Stimulated activated CD8-positive, alpha-beta memory T cell treated with anti-CD3 and anti-CD28 coated beads, Interleukin-12 subunit alpha, Interleukin-12 subunit beta, amount 100 ng/mL, for 24 hours (primary cell): Measurements from ENCODE around the gene AKR7A2.
"Not testable (repeated sequence)": the region's sequence is repeated elsewhere in the genome, so short reads cannot be mapped to it uniquely, and the experiment has no call there.

Experiments
- DNase-seq: peaks from one replicate; pipeline ENCODE4 v3.0.0-alpha.2; 2020; ENCODE audit errors: extremely low read depth

Gene AKR7A2

DNA sequence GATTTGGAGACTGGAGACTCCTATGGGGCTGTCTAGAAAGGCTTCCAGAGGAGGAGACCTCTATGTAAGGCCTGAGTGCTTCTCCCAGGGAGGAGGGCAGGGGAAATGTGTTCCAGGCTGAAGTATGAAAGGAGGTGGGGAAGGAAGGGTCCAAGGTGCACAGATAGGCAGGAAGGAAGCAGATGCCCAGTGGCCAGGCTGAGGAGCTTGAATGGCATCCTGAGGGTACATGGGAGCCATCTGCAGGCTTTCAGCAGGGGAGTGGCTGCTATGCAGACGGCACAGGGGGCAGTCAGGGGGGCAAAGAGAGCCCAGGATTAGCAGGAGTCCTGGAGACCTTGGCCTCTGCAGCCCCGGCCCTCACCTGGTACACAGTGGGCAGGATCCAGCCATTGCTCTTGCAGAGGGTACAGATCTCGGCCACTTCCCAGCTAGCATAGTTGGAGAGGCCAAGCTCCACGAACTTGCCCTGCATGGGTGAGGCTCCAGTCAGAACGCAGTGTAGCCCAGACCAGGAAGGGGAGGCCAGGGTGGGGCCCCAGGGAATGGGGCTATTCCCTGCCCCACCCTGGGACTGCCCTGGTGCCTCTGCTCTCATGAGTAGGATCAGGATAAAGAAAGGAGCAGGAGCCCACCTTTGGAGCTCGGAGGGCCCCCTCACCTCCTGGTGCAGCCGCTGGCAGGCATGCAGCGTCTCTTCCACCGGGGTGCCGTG is 4.0 kb downstream of the AKR7A2 start:
- DNase-seq: no peak

GRCh38 chr1:19306941-19307340 is 5.0 kb downstream of the AKR7A2 start:
- no peak for DNase-seq

DNA sequence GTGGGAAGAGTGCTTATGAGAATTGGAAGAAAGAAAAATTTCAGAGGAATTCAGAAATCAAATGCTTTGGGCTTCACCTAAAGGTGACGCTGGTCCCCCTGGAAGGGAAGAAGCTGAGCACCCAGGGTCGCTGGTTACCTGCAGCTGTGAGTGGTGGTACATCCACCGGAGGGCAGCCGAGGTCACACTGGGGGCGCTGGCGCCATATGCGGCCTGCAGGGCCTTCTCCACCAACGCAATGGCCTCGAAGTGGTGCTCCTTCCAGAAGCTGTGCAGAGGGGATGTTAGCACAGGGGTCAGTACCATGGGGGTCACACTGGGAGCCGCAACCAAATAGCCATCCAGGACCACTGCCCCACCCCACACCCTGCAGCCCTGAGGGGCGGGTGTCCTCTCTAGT is 6.1 kb downstream of the AKR7A2 start:
- no peak for DNase-seq

GRCh38 chr1:19304081-19304480 is 7.9 kb downstream of the AKR7A2 start:
- DNase-seq: not testable (repeated sequence)

DNA sequence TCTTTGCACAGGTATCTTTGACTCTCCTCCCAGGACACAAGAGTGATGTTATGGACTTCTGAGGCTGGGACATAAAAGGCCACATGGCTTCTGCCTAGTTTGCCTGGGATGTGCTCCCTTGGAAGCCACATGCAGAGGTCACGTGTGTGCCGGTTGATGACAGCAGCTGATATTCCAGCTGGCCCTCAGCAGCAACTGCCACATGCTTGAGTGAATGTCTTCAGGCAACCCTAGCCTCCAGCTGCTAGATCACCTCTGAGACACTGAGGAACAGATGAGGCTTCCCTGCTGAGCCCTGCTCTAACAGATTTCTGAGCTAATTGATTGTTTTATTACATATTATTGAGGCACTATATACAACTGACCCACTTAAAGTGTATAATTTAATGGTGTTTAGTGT is 11.7 kb downstream of the AKR7A2 start:
- no peak for DNase-seq

- no peak for DNase-seq
Measured at GRCh38 chr1:19294638-19295037, 17.3 kb downstream of the AKR7A2 start.

- DNase-seq: no peak
Measured at GRCh38 chr1:19289244-19289643, 22.7 kb downstream of the AKR7A2 start.

DNA sequence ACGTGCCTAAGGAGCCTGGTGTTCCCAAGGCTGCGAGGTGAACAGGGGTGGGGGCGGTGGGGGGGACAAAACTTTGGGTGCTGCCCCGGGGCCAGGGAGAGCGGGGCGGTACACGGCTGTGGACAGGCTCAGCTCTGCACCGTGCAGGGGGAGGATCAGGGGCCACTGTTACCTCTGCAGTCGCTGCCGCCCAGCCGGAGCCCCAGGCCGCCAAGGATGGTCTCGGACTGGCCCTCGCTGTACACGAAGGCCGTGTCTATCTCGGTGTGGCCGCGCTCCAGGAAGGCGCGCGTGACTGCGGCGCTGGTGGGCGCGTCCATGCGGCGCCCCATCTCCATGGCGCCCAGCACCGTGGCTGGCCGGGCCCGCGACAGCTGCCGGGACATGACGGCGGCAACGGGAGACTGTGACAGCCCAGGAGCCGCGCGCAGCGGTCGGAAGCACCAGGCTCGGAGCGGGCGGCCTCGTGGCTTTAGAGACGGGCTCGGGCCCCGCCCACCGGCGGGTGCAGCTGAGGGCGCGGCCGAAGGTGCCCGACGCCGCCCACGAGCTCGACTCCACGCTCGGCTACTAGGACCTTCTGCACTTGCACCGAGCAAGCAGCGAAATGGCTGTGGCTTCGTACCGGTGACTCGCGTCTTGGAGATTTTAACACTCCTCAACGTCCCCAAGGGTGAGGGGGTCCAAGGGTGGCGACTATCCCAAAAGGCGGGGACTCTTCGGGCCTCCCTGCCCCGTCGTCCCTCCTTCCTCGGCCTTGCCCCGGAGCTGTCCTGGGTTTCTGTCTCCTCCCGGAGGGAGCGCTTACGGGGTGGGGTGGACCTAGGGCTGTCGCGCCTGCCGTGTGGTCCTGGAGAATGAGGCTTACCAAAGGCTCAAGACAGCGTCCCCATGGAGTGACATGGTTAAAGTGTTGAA is 23.4 kb downstream of the AKR7A2 start, which contains the start of gene AKR7A3:
AKR7A3 (minus strand) TSS at position 447 of the 918 bp plus-strand sequence; CDS start at position 386, 61 bp downstream.
- peak; percentile 31 for DNase-seq

DNA sequence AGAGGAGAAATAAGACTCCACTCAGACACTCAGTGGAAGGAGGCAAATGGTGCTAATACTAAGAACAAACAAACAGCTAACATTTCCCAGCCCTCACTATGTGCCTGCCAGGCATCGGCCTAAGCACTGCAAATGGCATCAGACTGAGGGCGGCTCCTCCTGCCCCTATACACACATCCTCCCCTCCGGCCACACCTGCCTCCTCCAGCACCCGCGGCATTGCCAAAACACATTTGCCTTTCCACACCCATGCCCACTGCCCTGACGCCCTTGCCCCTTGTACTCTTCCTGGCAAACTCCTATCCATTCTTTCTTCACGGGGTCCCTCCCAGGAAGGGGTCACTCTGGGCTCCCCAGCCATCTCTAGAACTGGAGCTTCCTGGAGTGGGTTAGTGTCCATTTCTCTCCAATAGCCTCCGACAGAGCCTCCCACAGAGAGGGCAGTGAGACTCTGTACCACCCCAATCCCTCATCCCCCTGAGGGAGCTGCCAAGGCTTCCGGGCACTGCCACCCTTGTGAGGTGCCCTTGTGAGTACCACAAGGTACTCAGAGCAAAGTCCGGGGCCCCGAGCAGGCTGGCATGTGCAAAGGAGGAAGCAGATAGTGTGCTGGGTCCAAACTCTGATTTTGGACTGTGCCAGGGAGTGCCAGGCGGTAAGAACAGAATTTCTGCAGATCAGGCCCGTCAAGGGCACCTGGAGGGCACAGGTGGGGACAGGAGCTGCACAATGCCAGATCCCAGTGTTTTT is 24.3 kb downstream of the AKR7A2 start:
- no peak for DNase-seq

- DNase-seq: not testable (repeated sequence)
Measured at GRCh38 chr1:19285807-19286206, 26.1 kb downstream of the AKR7A2 start.

DNA sequence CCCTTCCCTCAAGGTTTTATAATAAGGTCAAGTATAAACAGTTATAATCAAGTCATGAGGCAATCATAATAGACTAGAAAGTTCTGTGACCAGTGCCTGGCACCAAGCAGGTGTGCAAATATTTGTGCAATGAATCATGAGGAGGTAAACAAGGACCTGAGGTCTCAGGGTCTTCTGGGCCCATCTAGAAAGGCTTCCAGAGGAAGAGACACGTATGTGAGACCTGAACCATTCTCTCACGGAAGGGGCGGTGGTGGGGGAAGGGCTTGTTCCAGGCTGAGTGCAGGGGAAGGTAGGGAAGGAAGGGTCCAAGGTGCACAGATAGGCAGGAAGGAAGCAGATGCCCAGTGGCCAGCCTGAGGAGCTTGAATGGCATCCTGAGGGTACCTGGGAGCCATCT is 26.6 kb downstream of the AKR7A2 start:
- not testable (repeated sequence) for DNase-seq

GRCh38 chr1:19284881-19285280 is 27.1 kb downstream of the AKR7A2 start:
- no peak for DNase-seq

DNA sequence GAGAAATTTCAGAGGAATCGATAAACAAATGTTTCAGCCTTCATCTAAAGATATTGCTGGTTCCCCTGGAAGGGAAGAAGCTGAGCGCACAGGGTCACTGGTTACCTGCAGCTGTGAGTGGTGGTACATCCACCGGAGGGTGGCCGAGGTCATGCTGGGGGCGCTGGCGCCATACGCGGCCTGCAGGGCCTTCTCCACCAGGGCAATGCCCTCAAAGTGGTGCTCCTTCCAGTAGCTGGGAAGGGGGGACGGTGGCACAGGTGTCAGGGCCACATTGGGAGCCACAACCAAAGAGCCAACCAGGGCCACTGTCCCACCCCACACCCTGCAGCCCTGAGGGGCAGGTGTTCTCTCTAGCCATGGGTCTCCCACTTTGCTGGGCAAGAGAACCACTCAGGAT is 28.1 kb downstream of the AKR7A2 start:
- DNase-seq: no peak

- no peak for DNase-seq
Measured at GRCh38 chr1:19274636-19275035, 37.3 kb downstream of the AKR7A2 start.

- not testable (repeated sequence) for DNase-seq
Measured at GRCh38 chr1:19273844-19274531, 38.0 kb downstream of the AKR7A2 start.

DNA sequence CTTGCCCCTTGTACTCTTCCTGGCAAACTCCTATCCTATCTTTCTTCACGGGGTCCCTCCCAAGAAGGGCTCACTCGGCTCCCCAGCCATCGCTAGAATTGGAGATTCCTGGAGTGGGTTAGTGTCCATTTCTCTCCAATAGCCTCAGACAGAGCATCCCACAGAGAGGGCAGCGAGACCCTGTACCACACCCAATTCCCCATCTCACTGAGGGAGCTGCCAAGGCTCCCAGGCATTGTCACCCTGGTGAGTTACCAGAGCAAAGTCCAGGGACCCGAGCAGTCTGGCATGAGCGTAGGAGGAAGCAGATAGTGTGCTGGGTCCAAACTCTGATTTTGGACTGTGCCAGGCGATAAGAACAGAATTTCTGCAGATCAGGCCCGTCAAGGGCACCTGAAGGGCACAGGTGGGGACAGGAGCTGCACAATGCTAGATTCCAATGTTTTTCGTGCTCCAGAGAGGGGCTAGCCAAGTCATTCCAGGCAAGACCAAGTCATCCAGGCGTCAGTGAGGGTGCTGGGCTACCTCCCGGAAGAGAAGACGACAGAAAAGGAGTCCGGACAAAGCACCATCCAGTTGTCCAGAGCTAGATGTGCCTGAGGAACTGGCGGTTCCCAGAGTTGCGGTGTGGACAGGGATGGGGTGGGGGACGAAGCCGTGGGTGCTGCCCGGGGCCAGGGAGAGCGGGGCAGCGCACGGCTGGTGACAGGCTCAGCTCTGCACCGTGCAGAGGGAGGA is 38.7 kb downstream of the AKR7A2 start:
- no peak for DNase-seq

DNA sequence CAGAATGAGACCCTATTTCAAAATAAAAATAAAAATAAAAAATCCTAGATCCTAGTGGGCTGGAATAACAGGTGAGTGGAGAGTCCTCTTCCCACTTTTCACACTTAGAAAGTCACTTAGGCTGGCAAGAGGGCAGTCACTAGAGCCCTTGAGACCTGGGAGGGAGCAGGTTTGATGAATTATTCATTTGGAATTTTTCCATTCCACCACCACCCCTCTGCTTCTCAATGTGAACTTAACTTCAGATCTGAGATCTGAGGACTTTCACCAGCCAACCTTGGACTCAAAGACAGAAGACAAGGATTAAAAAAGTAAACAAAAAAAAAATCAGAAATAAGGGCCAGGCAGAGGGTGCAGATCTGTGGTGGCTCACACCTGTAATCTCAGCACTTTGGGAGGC is 39.9 kb downstream of the AKR7A2 start:
- DNase-seq: no peak

DNA sequence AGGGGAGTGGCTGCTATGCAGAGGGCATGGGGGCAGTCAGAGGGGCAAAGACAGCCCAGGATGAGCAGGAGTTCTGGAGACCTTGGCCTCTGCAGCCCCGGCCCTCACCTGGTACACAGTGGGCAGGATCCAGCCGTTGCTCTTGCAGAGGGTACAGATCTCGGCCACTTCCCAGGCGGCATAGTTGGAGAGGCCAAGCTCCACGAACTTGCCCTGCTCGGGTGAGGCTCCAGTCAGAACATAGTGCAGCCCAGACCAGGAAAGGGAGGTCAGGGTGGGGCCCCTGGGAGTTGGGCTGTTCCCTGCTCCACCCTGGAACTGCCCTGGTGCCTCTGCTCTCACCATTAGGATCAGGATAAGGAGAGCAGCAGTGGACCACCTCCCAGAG is 41.6 kb downstream of the AKR7A2 start:
- DNase-seq: not testable (repeated sequence)

DNA sequence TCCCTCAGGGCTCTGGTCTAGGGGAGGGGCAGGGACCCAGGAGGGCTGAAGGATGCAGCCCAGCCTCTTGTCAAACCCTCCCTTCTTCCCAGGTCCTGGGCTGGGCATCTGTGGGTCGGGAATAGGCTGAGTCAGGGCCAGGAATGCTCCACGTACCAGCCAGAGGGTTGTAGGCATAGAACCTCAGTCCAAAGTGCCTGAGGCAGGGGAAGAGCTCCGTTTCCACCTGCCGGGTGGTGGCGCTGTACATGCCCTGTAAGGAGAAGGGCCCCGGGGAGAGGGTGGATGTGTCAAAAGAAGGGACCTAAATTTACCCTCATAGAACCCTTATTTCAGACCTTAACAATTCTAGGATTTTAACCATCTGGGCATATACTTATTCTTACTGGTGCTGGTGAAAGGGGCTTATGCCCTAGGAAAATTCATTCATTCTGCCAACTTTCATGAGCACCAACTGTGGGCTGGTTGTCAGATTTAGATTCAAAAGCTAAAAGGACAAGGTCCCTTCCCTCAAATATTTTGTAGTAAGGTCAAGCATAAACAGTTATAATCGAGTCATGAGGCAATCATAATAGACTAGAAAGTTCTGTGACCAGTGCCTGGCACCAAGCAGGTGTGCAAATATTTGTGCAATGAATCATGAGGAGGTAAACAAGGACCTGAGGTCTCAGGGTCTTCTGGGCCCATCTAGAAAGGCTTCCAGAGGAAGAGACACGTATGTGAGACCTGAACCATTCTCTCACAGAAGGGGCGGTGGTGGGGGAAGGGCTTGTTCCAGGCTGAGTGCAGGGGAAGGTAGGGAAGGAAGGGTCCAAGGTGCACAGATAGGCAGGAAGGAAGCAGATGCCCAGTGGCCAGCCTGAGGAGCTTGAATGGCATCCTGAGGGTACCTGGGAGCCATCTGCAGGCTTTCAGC is 42.3 kb downstream of the AKR7A2 start:
- not testable (repeated sequence) for DNase-seq

DNA sequence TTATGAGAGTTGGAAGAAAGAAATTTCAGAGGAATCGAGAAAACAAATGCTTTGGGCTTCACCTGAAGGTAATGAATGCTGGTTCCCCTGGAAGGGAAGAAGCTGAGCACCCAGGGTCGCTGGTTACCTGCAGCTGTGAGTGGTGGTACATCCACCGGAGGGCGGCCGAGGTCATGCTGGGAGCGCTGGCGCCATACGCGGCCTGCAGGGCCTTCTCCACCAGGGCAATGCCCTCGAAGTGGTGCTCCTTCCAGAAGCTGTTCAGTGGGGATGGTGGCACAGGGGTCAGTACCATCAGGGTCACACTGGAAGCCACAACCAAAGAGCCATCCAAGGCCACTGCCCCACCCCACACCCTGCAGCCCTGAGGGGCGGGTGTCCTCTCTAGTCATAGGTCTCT is 43.5 kb downstream of the AKR7A2 start:
- no peak for DNase-seq
